ENCODE results near the gene HSD17B4.
"Not testable (repeated sequence)": the region's sequence is repeated elsewhere in the genome, so short reads cannot be mapped to it uniquely, and the experiment has no call there.

HSD17B4 gene

GRCh38 chr5:119452373-119453039 lies at the start of gene HSD17B4:
TSS of gene HSD17B4 (plus strand) at chr5:119452497. CDS start at chr5:119452576, 79 bp downstream.
- FAIRE-seq = peak; percentile 65

- FAIRE-seq = no peak
Observed at GRCh38 chr5:119402555-119402954, 49.7 kb upstream of the HSD17B4 start.

- no peak for FAIRE-seq
Observed at GRCh38 chr5:119404033-119404432, 48.3 kb upstream of the HSD17B4 start.

GRCh38 chr5:119405419-119405818 lies 46.9 kb upstream of the HSD17B4 start:
- FAIRE-seq = no peak

GRCh38 chr5:119406551-119407110 lies 45.7 kb upstream of the HSD17B4 start:
- no peak for FAIRE-seq

- FAIRE-seq = no peak
Observed at GRCh38 chr5:119409235-119409815, 43.0 kb upstream of the HSD17B4 start.

GRCh38 chr5:119410448-119411159 lies 41.7 kb upstream of the HSD17B4 start:
- FAIRE-seq = no peak

- FAIRE-seq = peak; percentile 99
Observed at GRCh38 chr5:119411361-119412278, 40.7 kb upstream of the HSD17B4 start.

GRCh38 chr5:119412279-119413227 lies 39.7 kb upstream of the HSD17B4 start:
- FAIRE-seq = no peak

GRCh38 chr5:119414124-119414734 lies 38.1 kb upstream of the HSD17B4 start:
- not testable (repeated sequence) for FAIRE-seq

GRCh38 chr5:119417891-119418605 lies 34.2 kb upstream of the HSD17B4 start:
- FAIRE-seq = no peak

GRCh38 chr5:119418606-119419100 lies 33.6 kb upstream of the HSD17B4 start:
- no peak for FAIRE-seq

- no peak for FAIRE-seq
Observed at GRCh38 chr5:119420169-119420568, 32.1 kb upstream of the HSD17B4 start.

GRCh38 chr5:119426057-119426456 lies 26.2 kb upstream of the HSD17B4 start:
- FAIRE-seq = no peak

- FAIRE-seq = no peak
Observed at GRCh38 chr5:119427060-119427459, 25.2 kb upstream of the HSD17B4 start.

- not testable (repeated sequence) for FAIRE-seq
Observed at GRCh38 chr5:119427596-119427995, 24.7 kb upstream of the HSD17B4 start.

- FAIRE-seq = not testable (repeated sequence)
Observed at GRCh38 chr5:119428166-119428565, 24.1 kb upstream of the HSD17B4 start.

GRCh38 chr5:119428574-119428973 lies 23.7 kb upstream of the HSD17B4 start:
- FAIRE-seq = not testable (repeated sequence)

- FAIRE-seq = not testable (repeated sequence)
Observed at GRCh38 chr5:119432674-119433237, 19.5 kb upstream of the HSD17B4 start.
